T-helper 1 cell treated with Interleukin-12 subunit alpha and Interleukin-12 subunit beta and Interleukin-4 antibody, amounts not matched to agents 30 μg/mL and 1 μg/mL, for 36 hours (primary cell): Measurements from ENCODE around the gene TNKS2.
"Not testable (repeated sequence)": the region's sequence is repeated elsewhere in the genome, so short reads cannot be mapped to it uniquely, and the experiment has no call there.

Experiments
- H3K27ac Mint-ChIP-seq: one replicate; pipeline ENCODE4 v1.8.0; 2021; ENCODE audit warnings: mild to moderate bottlenecking, mixed read lengths
- H3K27me3 Mint-ChIP-seq: one replicate; pipeline ENCODE4 v1.8.0; 2021; ENCODE audit warnings: low read depth, mixed read lengths
- H3K36me3 Mint-ChIP-seq: one replicate; pipeline ENCODE4 v1.8.0; 2021; ENCODE audit warnings: low read depth, mixed read lengths
- H3K4me1 Mint-ChIP-seq: one replicate; pipeline ENCODE4 v1.8.0; 2021; ENCODE audit warnings: low read depth, mixed read lengths
- H3K4me3 Mint-ChIP-seq: one replicate; pipeline ENCODE4 v1.8.0; 2021; ENCODE audit warnings: mild to moderate bottlenecking, moderate library complexity, mixed read lengths
- H3K9me3 Mint-ChIP-seq: one replicate; pipeline ENCODE4 v1.8.0; 2021; ENCODE audit warnings: mixed read lengths

Gene TNKS2

GRCh38 chr10:91797874-91798648 is at the start of gene TNKS2:
TSS of gene TNKS2 (plus strand) at chr10:91798426. CDS start at chr10:91798691, 265 bp downstream.
- Mint-ChIP-seq H3K4me3 (peak within 1 kb of the TSS; percentile 92), H3K36me3 (peaks cover 19% of the 10 kb centered on the region), H3K27me3 (peaks cover 5% of the 10 kb centered on the region), H3K27ac (peak within 1 kb of the TSS; percentile 95), H3K9me3 (no peaks in the 10 kb centered on the region), H3K4me1 (peaks cover 55% of the 10 kb centered on the region)

- H3K4me1 Mint-ChIP-seq, H3K36me3 Mint-ChIP-seq, H3K9me3 Mint-ChIP-seq, H3K27ac Mint-ChIP-seq, H3K4me3 Mint-ChIP-seq: not testable (repeated sequence)
- peaks cover 15% of the 10 kb centered on the region for H3K27me3 Mint-ChIP-seq
Measured at GRCh38 chr10:91749592-91749991, 48.6 kb upstream of the TNKS2 start.

- Mint-ChIP-seq H3K27me3 (peaks cover 20% of the 10 kb centered on the region), H3K36me3 (no peaks in the 10 kb centered on the region), H3K9me3 (no peaks in the 10 kb centered on the region), H3K4me3 (no peak overlapping the region), H3K27ac (no peak overlapping the region), H3K4me1 (no peaks in the 10 kb centered on the region)
Measured at GRCh38 chr10:91756286-91756685, 41.9 kb upstream of the TNKS2 start.

- Mint-ChIP-seq H3K4me1 (peaks cover 2% of the 10 kb centered on the region), H3K27ac (no peak overlapping the region), H3K4me3 (no peak overlapping the region), H3K9me3 (no peaks in the 10 kb centered on the region), H3K27me3 (peaks cover 41% of the 10 kb centered on the region), H3K36me3 (no peaks in the 10 kb centered on the region)
Measured at GRCh38 chr10:91758303-91759146, 39.7 kb upstream of the TNKS2 start.

- Mint-ChIP-seq H3K9me3 (no peaks in the 10 kb centered on the region), H3K4me1 (peaks cover 2% of the 10 kb centered on the region), H3K27me3 (peaks cover 44% of the 10 kb centered on the region), H3K4me3 (no peak overlapping the region), H3K36me3 (no peaks in the 10 kb centered on the region), H3K27ac (no peak overlapping the region)
Measured at GRCh38 chr10:91759581-91759986, 38.6 kb upstream of the TNKS2 start.

- no peaks in the 10 kb centered on the region for H3K9me3 Mint-ChIP-seq
- peaks cover 44% of the 10 kb centered on the region for H3K27me3 Mint-ChIP-seq
- H3K27ac Mint-ChIP-seq = no peak overlapping the region
- peaks cover 2% of the 10 kb centered on the region for H3K4me1 Mint-ChIP-seq
- no peak overlapping the region for H3K4me3 Mint-ChIP-seq
- no peaks in the 10 kb centered on the region for H3K36me3 Mint-ChIP-seq
Measured at GRCh38 chr10:91761721-91762120, 36.5 kb upstream of the TNKS2 start.

GRCh38 chr10:91762878-91763277 is 35.3 kb upstream of the TNKS2 start:
- H3K27me3 Mint-ChIP-seq = peaks cover 32% of the 10 kb centered on the region
- no peak overlapping the region for H3K4me3 Mint-ChIP-seq
- H3K4me1 Mint-ChIP-seq = peaks cover 2% of the 10 kb centered on the region
- H3K27ac Mint-ChIP-seq = no peak overlapping the region
- H3K36me3 Mint-ChIP-seq = no peaks in the 10 kb centered on the region
- H3K9me3 Mint-ChIP-seq = no peaks in the 10 kb centered on the region

GRCh38 chr10:91766676-91767075 is 31.6 kb upstream of the TNKS2 start:
- no peaks in the 10 kb centered on the region for H3K36me3 Mint-ChIP-seq
- no peak overlapping the region for H3K27ac Mint-ChIP-seq
- H3K4me3 Mint-ChIP-seq = no peak overlapping the region
- peaks cover 23% of the 10 kb centered on the region for H3K27me3 Mint-ChIP-seq
- H3K4me1 Mint-ChIP-seq = peaks cover 2% of the 10 kb centered on the region
- H3K9me3 Mint-ChIP-seq = no peaks in the 10 kb centered on the region

GRCh38 chr10:91768123-91768522 is 30.1 kb upstream of the TNKS2 start:
- H3K4me1 Mint-ChIP-seq = no peaks in the 10 kb centered on the region
- H3K36me3 Mint-ChIP-seq = no peaks in the 10 kb centered on the region
- no peak overlapping the region for H3K4me3 Mint-ChIP-seq
- H3K9me3 Mint-ChIP-seq = no peaks in the 10 kb centered on the region
- peaks cover 9% of the 10 kb centered on the region for H3K27me3 Mint-ChIP-seq
- H3K27ac Mint-ChIP-seq = no peak overlapping the region

GRCh38 chr10:91771907-91772306 is 26.3 kb upstream of the TNKS2 start:
- Mint-ChIP-seq H3K9me3 (no peaks in the 10 kb centered on the region), H3K4me3 (no peak overlapping the region), H3K36me3 (no peaks in the 10 kb centered on the region), H3K4me1 (no peaks in the 10 kb centered on the region), H3K27ac (no peak overlapping the region), H3K27me3 (peaks cover 18% of the 10 kb centered on the region)

GRCh38 chr10:91772461-91772860 is 25.8 kb upstream of the TNKS2 start:
- H3K27me3 Mint-ChIP-seq = peaks cover 18% of the 10 kb centered on the region
- H3K4me3 Mint-ChIP-seq = no peak overlapping the region
- no peaks in the 10 kb centered on the region for H3K9me3 Mint-ChIP-seq
- H3K4me1 Mint-ChIP-seq = no peaks in the 10 kb centered on the region
- H3K27ac Mint-ChIP-seq = no peak overlapping the region
- H3K36me3 Mint-ChIP-seq = no peaks in the 10 kb centered on the region

- Mint-ChIP-seq H3K4me3 (no peak overlapping the region), H3K27ac (no peak overlapping the region), H3K9me3 (no peaks in the 10 kb centered on the region), H3K4me1 (no peaks in the 10 kb centered on the region), H3K36me3 (no peaks in the 10 kb centered on the region), H3K27me3 (peaks cover 18% of the 10 kb centered on the region)
Measured at GRCh38 chr10:91772869-91773268, 25.4 kb upstream of the TNKS2 start.

GRCh38 chr10:91774571-91774970 is 23.7 kb upstream of the TNKS2 start:
- H3K4me3 Mint-ChIP-seq = no peak overlapping the region
- no peaks in the 10 kb centered on the region for H3K4me1 Mint-ChIP-seq
- no peak overlapping the region for H3K27ac Mint-ChIP-seq
- no peaks in the 10 kb centered on the region for H3K9me3 Mint-ChIP-seq
- H3K27me3 Mint-ChIP-seq = peaks cover 28% of the 10 kb centered on the region
- no peaks in the 10 kb centered on the region for H3K36me3 Mint-ChIP-seq

- H3K4me3 Mint-ChIP-seq = no peak overlapping the region
- no peak overlapping the region for H3K27ac Mint-ChIP-seq
- no peaks in the 10 kb centered on the region for H3K9me3 Mint-ChIP-seq
- H3K36me3 Mint-ChIP-seq = no peaks in the 10 kb centered on the region
- H3K27me3 Mint-ChIP-seq = peaks cover 38% of the 10 kb centered on the region
- H3K4me1 Mint-ChIP-seq = no peaks in the 10 kb centered on the region
Measured at GRCh38 chr10:91775731-91776130, 22.5 kb upstream of the TNKS2 start.

- H3K27ac Mint-ChIP-seq = no peak overlapping the region
- H3K27me3 Mint-ChIP-seq = peaks cover 39% of the 10 kb centered on the region
- no peaks in the 10 kb centered on the region for H3K4me1 Mint-ChIP-seq
- no peak overlapping the region for H3K4me3 Mint-ChIP-seq
- no peaks in the 10 kb centered on the region for H3K36me3 Mint-ChIP-seq
- H3K9me3 Mint-ChIP-seq = no peaks in the 10 kb centered on the region
Measured at GRCh38 chr10:91776266-91776665, 22.0 kb upstream of the TNKS2 start.
